Left lung (tissue), 14 donors: ENCODE results near the gene PADI2. TPM values are rescaled to one million over a fixed set of nuclear protein-coding genes. Genes with fewer than 3 reads are reported as not detected.
A peak's percentile ranks its signal among the peaks of the same experiment; 100 is the strongest.

Experiments
- ATAC-seq: fragments of 200-7000 bp; cut with Tn5 transposase; one replicate; pipeline ENCODE4 v1.9.1; 2020; ENCODE audit warnings: moderate library complexity
- DNase-seq, 4 donors: peaks; one replicate each; pipeline ENCODE4 v3.0.0-alpha.2; 2013 to 2020
- H3K27ac ChIP-seq, 2 donors: fragments of 200-600 bp; sonication (generic) in 1 of 2; one replicate each; pipeline versions ENCODE4 v1.5.0 to v1.8.0; 2020 to 2021
- H3K27me3 ChIP-seq, 2 donors: fragments of 200-600 bp; sonication (generic) in 1 of 2; one replicate each; pipeline versions ENCODE4 v1.5.0 to v1.8.0; 2020 to 2021
- H3K36me3 ChIP-seq, 2 donors: fragments of 200-600 bp; sonication (generic) in 1 of 2; one replicate each; pipeline versions ENCODE4 v1.5.0 to v1.8.0; 2020 to 2021
- H3K4me1 ChIP-seq, 2 donors: fragments of 200-600 bp; one replicate each; pipeline ENCODE4 v1.8.0; 2021
- H3K4me3 ChIP-seq, 2 donors: fragments of 200-600 bp; sonication (generic) in 1 of 2; one replicate each; pipeline versions ENCODE4 v1.5.0 to v1.8.0; 2020 to 2021; ENCODE audit warnings: mild to moderate bottlenecking in 1 of 2
- H3K9me3 ChIP-seq, 2 donors: fragments of 200-600 bp; sonication (generic) in 1 of 2; one replicate each; pipeline versions ENCODE4 v1.5.0 to v1.8.0; 2020 to 2021
- CTCF ChIP-seq, 2 donors: fragments of 200-600 bp; sonication (generic) in 1 of 2; IDR thresholded peaks; one replicate each; pipeline versions ENCODE4 v1.5.0 to v1.8.0; 2021; ENCODE audit warnings: antibody characterized with exemption in 2 of 2
- intact Hi-C, 2 donors: fragments of 100-400 bp; cut with DNase I; formaldehyde crosslinking; loops; one replicate each; pipeline versions ENCODE4 v1.11.2 to v1.14.2; 2022
- long read RNA-seq, 12 donors: library from polyadenylated mRNA in 2 of 12; unstranded in 2 of 12; transcript quantifications; one replicate each; pipeline ENCODE4 v2.0.0 and lab custom pipeline, GENCODE V29; 2019 to 2026
- polyA plus RNA-seq, 6 donors: library from polyadenylated mRNA; unstranded; fragments of 120-200 nt; gene quantifications; one replicate each; pipeline ENCODE4 v1.2.1, GENCODE V29; 2013; ENCODE audit not compliant: insufficient read length in 6 of 6
- total RNA-seq, 2 donors: library from RNA; stranded (reverse); fragmentation: NEBNext Ultra II Directional; extraction: Animal tissue kit (Norgen Biotek cat#: 25700); gene quantifications; one replicate each; pipeline ENCODE4 v1.2.1, GENCODE V29; 2021
- donor health status: DM: no; HTN: yes; CAD: no.
- donor health status: DM: no; HTN: no; CAD: no.

The PADI2 gene
- total RNA-seq (10 to 100 TPM in 1 of 2 donors, 1 to 10 TPM in 1; 2.2 to 35.4 TPM), polyA plus RNA-seq (10 to 100 TPM in 4 of 6 donors, 1 to 10 TPM in 2; 7.0 to 16.1 (median 10.6) TPM)
- long read RNA-seq, donor 1, full-length matches to known transcripts = 6 of 6 reads
- long read RNA-seq, donor 1, partial matches to known transcripts = 0 of 6 reads
- long read RNA-seq, donor 1, other reads (novel, unspliced or antisense) = 0 of 6 reads
- long read RNA-seq, donor 2, full-length matches to known transcripts = 1 of 1 reads
- long read RNA-seq, donor 2, partial matches to known transcripts = 0 of 1 reads
- long read RNA-seq, donor 2, other reads (novel, unspliced or antisense) = 0 of 1 reads
- long read RNA-seq, donor 3 = 0 reads
- long read RNA-seq, donor 4 = 0 reads
- long read RNA-seq, donor 5, full-length matches to known transcripts = 1 of 1 reads
- long read RNA-seq, donor 5, partial matches to known transcripts = 0 of 1 reads
- long read RNA-seq, donor 5, other reads (novel, unspliced or antisense) = 0 of 1 reads
- long read RNA-seq, donor 6, full-length matches to known transcripts = 1 of 1 reads
- long read RNA-seq, donor 6, partial matches to known transcripts = 0 of 1 reads
- long read RNA-seq, donor 6, other reads (novel, unspliced or antisense) = 0 of 1 reads
- long read RNA-seq, donor 7 = 0 reads
- long read RNA-seq, donor 8, full-length matches to known transcripts = 2 of 2 reads
- long read RNA-seq, donor 8, partial matches to known transcripts = 0 of 2 reads
- long read RNA-seq, donor 8, other reads (novel, unspliced or antisense) = 0 of 2 reads
- long read RNA-seq, donor 9 = 0 reads
- long read RNA-seq, donor 10, partial matches to known transcripts = 0 of 1 reads
- long read RNA-seq, donor 10, other reads (novel, unspliced or antisense) = 1 of 1 reads
- long read RNA-seq, donor 11, full-length matches to known transcripts = 4 of 4 reads
- long read RNA-seq, donor 11, partial matches to known transcripts = 0 of 4 reads
- long read RNA-seq, donor 11, other reads (novel, unspliced or antisense) = 0 of 4 reads
- long read RNA-seq, donor 12, full-length matches to known transcripts = 1 of 1 reads
- long read RNA-seq, donor 12, partial matches to known transcripts = 0 of 1 reads
- long read RNA-seq, donor 12, other reads (novel, unspliced or antisense) = 0 of 1 reads

GRCh38 chr1:17119076-17119772 lies at the start of gene PADI2:
TSS of gene PADI2 (minus strand) at chr1:17119451. CDS start at chr1:17119371, 80 bp downstream.
- Histone ChIP-seq H3K4me1 (peaks cover 3 to 82% of the 10 kb centered on the region in 2 donors), H3K27me3 (peaks cover 20 to 46% of the 10 kb centered on the region in 2 donors), H3K27ac (peak within 1 kb of the TSS in 1 of 2 donors; percentile 85), H3K9me3 (no peaks in the 10 kb centered on the region), H3K36me3 (no peaks in the 10 kb centered on the region), H3K4me3 (peak within 1 kb of the TSS; percentile 14 to 56)
- intact Hi-C loops = no loop called here
- peak in 3 of 4 donors; percentile 73 to 95 (median 77) for DNase-seq
- TF ChIP-seq CTCF (IDR thresholded peaks at IDR 0.05) = no peak
- ATAC-seq = peak; percentile 95

GRCh38 chr1:17168091-17168876 lies 49.0 kb upstream of the PADI2 start:
- peak; percentile 21 for ATAC-seq
- H3K4me1 ChIP-seq = no peaks in the 10 kb centered on the region
- TF ChIP-seq CTCF (IDR thresholded peaks at IDR 0.05) = no peak

GRCh38 chr1:17167786-17168090 lies 48.5 kb upstream of the PADI2 start:
- no peak for ATAC-seq

More at GRCh38 chr1:17168091-17168876, 49.0 kb upstream of the PADI2 start:
- no peak for DNase-seq
- no peak overlapping the region for H3K27ac ChIP-seq
- no peaks in the 10 kb centered on the region for H3K36me3 ChIP-seq
- intact Hi-C loops = no loop called here
- no peaks in the 10 kb centered on the region for H3K9me3 ChIP-seq
- H3K4me3 ChIP-seq = no peak overlapping the region
- peaks cover 0 to 22% of the 10 kb centered on the region in 2 donors for H3K27me3 ChIP-seq

More at GRCh38 chr1:17167786-17168090, 48.5 kb upstream of the PADI2 start:
- intact Hi-C loops = no loop called here
- Histone ChIP-seq H3K9me3 (no peaks in the 10 kb centered on the region), H3K27ac (no peak overlapping the region), H3K4me3 (no peak overlapping the region), H3K4me1 (no peaks in the 10 kb centered on the region), H3K27me3 (peaks cover 0 to 22% of the 10 kb centered on the region in 2 donors), H3K36me3 (no peaks in the 10 kb centered on the region)
- no peak for TF ChIP-seq CTCF (IDR thresholded peaks at IDR 0.05)
- DNase-seq = no peak
